GM18909 (cell line): ENCODE results near the gene DYNLT4.
A peak's percentile ranks its signal among the peaks of the same experiment; 100 is the strongest.
"Not testable (repeated sequence)": the region's sequence is repeated elsewhere in the genome, so short reads cannot be mapped to it uniquely, and the experiment has no call there.

ENCODE experiments used
- ATAC-seq: cut with Tn5 transposase; IDR thresholded peaks from one replicate; pipeline ENCODE4 v1.9.1; 2021; ENCODE audit warnings: mild to moderate bottlenecking; ENCODE audit not compliant: unreplicated experiment, poor library complexity

Gene DYNLT4, protein sequence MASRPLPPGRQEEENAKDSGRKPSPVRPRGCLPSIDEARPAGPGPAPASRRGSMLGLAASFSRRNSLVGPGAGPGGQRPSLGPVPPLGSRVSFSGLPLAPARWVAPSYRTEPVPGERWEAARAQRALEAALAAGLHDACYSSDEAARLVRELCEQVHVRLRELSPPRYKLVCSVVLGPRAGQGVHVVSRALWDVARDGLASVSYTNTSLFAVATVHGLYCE

DNA sequence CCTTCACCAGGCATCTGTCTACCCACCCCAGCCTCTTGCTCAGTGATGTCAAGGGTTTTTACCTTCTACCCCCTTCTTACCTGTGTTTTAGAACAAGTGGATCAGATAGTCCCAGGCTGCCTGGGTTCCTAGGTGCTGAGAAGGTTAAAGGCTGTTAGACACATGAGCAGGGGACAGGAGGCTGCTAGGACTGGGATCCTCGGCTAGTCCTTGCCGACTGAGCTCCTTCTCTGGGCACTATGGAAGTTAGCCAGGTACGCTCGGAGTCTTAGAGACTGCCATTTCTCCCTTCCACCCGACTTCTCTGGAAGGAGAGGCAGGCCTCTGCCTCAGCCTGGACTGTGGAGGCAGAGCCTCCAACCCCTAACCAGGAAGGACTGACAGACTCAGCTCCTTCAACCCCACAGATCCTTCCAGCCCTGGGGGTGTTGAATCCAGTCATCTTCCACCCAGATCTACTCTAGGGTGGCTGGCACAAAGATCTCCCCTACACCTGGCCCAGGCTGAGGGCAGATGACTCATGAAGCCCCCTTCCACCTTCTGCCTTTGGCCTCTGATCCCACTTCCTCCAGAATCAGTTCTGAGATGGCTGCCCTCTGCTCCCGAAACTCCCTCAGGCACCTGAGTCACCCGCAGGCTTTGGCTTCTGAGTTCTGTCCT lies at the start of gene DYNLT4:
DYNLT4 (minus strand) TSS at position 648 of the 660 bp plus-strand sequence. CDS start 683 bp downstream, outside the sequence.
- ATAC-seq: no peak

DNA sequence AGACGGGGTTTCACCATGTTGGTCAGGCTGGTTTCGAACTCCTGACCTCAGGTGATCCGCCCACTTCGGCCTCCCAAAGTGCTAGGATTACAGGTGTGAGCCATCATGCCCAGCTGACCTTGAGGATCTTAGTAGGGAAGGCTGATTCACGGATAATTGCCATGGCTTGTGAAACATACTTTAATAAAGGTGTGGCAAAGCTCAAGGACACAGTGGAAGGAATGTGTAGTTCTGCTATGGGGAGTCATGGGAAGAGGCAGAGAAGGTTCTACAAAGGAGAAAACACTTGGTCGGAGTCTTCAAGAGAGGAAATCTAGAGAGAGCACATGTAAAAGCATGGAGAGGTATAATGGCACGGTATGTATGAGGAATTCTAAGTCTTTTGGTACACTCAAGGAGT lies 48.6 kb upstream of the DYNLT4 start:
- ATAC-seq: no peak

DNA sequence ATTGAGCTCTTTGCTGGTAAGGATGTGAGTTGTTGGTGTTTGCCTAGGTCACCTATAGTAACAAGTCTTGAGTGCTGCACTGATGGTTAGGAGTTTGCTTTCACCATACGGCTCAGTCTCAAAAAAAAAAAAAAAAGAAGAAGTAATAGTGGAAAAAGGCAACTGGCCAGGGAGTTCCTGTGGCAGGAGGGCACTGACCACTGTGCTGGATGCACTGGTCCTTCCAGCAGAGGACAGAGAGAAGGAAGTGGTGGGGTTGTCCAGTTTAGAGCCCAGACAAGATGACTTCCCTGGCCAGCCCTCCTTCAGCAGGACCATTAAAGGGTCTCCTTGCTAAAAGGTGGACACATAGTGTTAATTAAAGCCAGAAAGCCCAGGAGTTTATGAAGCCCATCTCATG lies 47.8 kb upstream of the DYNLT4 start:
- ATAC-seq: no peak

DNA sequence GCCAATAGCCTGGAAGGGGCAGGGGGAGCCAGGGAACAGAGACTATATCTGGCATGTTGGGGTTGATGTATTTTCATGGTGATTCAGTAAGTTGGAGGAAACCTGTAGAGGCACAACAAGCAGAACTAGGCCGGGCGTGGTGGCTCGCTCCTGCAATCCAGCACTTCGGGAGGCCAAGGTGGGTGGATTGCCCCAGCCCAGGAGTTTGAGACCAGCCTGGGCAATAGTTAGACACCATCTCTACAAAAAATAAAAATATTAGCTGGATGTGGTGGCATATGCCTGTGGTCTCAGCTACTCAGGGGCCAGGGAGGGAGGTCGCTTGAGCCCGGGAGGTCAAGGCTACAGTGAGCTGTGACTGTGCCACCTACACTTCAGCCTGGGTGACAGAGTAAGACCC lies 46.0 kb upstream of the DYNLT4 start:
- ATAC-seq: no peak

DNA sequence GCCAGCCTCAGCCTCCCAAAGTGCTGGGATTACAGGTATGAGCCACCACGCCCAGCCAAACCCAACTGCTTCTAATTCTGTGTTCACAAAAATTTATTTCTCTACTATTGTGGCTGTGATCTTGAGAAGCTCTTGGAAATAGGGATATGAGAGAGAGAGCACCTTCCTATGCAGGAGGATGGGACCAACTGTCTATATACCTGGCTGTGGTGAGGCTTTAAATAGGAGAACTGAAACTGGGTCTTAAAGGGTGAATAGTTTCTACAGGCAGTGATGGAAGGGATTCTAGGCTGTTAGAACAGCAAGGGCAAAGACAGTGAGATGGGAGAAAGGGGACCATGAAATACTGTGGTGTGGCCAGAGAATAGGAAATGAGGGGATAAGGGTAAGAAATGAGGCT lies 44.2 kb upstream of the DYNLT4 start:
- no peak for ATAC-seq

DNA sequence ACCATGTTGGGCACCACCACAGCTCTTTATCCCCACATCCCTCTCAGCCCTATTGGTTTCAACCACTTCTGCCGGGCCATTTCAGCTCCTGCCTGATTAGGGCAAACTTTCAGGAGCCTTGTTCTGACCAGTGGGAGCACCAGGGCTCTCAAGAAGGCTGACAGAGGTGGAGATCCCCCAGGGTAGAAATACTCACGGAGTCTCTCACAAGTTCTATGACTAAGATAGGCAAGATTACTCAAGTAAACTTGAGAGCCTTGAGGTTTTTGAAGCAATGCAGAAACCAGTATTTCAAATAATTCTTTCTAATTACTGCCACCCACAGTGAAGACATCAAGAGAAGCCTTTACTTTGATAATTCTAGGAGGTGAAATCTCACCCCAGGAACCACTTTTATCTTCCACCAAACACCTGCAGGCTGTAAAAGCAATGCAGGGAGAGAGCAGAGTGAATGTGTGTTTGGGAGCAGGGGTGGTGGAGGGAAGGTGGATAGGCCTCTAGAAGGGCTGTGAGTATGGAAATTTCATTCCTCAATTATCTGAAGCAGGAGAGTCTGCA lies 42.5 kb upstream of the DYNLT4 start:
- no peak for ATAC-seq

DNA sequence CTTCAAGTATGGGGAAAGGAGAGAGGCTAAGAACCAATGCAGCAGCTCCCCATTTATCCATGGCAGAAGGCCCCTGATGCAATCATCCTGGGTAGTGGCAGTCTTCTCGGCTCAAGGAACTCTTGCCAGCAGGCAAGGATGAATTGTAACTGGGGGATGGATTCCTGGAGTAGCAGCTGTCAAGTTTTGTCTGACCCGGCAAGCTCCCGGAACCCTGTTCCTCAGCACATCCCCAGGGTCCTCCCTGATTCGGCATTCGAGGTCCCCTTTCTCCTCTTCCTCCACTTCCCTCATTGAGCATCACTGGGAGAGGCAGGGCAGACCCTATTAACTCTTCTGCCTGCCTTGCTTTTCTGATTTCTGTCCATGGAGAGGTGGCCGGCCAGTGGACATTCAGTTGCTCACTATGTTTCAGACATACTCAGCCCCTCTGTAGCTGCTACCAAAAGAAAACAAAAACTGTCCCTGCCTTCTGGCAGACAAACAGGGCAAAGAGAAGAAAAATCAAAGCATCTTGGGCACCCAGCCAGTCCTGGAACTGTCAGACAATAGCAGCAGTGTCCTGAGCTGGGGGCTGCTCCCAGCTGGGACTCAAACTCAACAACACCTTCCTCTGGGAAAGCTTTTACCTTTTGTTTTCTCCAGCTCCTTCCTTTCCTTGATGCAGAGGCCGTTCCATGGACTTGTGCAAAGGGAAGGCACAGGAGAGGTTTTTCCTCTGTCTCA lies 41.5 kb upstream of the DYNLT4 start:
- ATAC-seq: no peak

DNA sequence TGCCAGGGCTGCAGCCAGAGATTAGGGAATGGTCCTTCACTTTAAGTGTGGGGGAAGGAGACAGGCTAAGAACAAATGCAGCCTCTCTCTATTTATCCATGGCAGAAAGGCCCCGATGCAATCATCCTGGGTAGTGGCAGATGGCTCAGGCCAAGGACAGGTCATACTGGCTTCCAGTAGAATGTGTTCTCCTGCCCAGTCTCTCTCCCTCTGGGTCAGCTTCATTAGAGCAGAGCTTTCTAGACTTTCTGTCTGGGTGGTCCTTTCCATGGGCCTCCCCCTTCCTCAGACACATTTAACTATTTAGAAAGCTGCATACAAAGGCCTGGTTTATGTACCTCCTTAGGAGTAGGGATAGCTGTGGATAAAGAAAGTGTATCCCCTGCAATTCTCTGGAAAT lies 40.7 kb upstream of the DYNLT4 start:
- ATAC-seq: no peak

DNA sequence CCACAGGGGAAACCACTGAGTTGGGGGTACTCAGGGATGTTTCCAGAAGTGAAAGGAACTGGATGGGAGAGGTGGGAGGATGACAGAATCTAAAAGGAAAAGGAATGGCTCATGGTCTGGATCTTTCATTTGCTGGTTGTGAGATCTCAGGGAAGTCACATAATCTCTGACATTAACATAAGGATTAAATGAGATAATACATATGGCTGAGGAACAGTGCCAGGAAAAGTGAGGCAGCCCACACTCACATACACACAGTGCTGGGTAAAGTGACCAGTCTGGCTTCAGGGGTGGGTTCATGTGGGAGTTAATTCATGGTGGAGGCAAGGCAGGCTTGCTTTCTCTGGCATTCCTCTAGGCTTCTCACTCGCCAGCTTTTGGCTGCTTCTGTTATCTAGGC lies 39.8 kb upstream of the DYNLT4 start:
- no peak for ATAC-seq

DNA sequence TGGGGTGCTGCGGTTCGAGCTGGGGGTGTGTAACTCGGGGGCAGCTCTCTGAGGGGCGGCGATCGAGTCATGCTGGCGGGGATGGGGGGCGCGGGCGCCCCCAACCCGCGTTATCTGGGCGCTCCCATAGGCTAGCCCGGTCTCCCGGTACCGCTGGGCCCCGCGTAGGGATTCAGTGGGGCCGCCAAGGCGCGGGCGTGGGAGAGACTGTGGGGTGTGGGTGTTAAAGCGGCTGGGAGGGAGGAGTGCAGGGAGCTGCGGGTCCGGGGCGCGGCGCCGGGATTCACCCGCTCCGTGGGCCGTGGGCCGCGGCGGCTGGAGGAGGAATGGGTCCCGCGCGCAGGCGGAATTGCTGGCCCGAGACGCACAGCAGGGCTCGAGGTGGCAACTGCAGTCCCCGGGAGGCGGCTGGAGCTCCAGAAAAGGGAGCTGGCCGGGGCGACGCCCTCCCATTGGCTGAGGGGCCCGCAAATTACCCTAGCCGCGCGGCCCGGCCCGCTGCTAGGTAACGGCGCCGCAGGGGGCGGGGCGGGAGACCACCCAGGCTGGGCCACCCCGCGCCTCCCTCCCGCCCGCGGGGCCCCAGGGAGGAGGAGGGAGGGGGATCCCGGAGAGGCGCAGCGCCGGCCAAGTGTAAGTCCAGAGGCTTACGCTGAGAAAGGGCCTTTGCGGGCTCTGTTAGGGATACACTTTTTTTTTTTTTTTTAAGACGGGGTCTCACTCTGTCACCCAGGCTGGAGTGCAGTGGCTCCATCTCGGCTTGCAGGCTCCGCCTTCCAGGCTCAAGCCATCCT lies 35.9 kb upstream of the DYNLT4 start, which contains the start of gene PTCH2:
PTCH2 (minus strand) TSS at position 392 of the 794 bp plus-strand sequence; CDS start at position 71, 321 bp downstream.
- ATAC-seq: no peak

DNA sequence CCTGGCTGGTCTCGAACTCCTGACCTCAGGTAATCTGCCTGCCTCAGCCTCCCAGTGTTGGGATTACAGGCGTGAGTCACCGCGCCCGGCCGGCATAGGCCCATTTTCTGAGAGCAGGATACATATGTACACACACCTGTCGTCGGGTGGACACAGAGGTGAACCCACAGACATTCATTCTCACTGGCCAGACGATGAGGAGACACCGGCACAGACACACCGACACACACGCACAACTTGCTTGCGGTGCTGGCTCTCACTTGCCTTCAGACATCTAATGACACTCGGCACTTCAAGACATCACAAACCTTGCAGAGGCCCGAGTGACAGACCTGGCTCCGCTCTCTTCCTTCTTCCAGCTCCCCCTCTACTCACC lies 35.3 kb upstream of the DYNLT4 start:
- ATAC-seq: no peak

DNA sequence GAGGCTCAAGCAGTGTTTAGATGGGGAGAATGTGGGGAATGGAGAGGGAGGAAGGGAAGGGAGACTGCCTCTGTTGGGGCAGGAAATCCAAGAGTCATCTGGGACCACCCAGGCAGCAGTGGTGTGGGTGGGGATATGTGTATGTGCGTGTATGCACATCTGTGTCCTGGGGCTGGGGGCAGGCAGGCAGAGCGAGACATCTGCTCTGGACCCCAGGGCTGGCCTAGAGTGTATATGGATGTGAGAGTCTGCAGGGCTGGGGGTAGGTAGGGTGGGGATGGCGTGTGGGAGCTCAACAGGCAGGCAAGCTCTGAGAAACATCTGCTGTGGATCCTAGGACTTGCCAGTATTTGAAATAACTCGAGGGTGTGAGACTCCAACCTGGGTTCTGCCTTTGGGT lies 32.4 kb upstream of the DYNLT4 start:
- no peak for ATAC-seq

DNA sequence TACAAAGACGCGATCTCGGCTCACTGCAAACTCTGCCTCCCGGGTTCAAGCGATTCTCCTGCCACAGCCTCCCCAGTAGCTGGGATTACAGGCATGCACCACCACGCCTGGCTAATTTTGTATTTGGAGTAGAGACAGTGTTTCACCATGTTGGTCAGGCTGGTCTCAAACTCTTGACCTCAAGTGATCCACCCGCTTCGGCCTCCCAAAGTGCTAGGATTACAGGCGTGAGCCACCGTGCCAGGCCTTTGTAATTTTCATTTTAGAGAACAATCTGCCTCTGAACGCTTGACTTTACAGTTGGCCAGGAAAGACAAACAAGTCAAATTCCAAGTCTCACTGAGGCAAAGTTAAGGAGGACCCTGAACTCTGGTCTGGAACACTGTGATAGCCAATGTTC lies 31.1 kb upstream of the DYNLT4 start:
- not testable (repeated sequence) for ATAC-seq

DNA sequence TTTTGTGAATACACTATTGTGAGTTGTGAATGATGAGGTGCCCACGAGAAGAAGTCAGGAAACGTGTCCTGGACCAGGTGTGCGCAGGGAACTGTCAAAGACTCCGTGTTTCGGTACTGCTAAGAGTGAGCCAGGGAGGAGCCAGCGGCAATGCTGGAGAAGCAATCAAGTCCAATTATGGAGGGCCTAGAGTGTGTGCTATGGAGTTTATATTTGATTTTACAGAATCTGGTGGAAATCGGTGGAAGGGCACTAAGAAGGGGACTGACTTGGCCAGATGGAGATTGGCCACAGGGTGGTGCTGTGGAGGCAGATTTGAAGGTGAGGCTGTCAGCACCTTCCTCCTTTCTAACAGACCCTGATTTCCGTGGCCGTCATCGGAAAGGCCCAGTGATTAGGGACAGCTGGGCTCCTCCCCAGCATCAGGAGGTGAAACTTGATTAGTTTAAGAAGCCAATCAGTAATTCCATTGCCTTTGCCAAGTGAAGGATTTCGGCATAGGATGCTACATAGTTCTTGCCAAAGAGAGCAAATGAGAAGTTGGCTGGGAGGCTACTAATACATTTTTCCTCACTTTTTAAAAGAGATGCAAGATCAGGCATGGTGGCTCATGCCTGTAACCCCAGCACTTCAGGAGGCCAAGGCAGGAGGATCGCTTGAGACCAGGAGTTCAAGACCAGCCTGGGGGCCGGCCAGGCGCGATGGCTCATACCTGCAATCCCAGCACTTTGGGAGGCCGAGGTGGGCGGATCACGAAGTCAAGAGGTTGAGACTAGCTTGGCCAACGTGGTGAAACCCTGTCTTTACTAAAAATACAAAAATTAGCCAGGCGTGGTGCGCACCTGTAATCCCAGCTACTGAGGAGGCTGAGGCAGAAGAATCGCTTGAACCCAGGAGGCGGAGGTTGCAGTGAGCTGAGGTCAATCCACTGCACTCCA lies 28.9 kb upstream of the DYNLT4 start:
- peak; percentile 58 for ATAC-seq

DNA sequence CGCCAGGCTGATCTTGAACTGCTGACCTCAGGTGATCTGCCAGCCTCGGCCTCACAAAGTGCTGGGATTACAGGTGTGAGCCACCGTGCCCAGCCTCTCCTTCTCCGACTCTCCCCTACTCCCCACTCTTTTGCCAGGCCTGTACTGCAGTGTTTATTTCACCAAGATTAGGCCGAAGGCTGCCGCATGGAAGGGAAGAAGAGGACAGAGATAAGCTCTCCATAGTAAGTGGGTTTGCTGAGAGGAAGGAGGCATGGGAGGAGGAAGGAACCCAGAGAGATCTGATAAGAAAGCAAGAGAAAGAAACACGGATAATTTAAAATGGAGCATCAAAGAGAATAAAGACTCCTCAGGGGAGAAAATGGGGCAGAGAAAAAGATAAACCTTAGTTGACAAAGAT lies 27.2 kb upstream of the DYNLT4 start:
- ATAC-seq: no peak

DNA sequence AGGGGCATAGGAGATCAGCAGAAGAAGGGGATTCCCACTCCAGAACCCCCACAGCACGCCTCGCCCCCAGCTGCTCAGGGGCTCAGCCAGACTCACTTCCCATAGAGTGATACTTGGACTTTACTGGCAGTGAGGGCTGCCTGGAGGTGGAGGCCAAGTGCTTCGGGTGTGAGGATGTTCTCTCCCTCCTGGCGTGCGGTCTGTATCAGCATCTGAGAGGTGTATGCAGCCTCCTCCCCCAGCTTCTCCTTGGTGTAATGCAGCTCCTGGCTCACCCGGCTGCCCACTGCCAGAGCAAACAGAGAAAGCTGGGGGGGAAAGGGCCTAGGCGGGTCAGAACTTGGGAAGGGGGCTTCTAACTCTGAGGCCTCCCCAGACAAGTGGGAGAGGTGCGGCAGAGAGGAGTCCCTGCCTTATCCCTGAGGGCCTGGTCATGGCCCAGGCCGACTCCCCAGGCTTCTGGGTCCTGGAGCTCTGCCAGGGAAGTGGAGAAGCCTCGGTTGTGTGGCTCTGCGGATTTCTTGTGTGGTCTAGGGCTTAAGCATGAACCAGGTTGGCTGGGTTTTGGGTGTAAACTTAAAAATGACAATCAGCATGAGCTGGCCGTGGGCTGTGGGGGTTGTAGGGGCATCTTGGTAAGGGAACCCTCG lies 25.0 kb upstream of the DYNLT4 start:
- ATAC-seq: no peak

DNA sequence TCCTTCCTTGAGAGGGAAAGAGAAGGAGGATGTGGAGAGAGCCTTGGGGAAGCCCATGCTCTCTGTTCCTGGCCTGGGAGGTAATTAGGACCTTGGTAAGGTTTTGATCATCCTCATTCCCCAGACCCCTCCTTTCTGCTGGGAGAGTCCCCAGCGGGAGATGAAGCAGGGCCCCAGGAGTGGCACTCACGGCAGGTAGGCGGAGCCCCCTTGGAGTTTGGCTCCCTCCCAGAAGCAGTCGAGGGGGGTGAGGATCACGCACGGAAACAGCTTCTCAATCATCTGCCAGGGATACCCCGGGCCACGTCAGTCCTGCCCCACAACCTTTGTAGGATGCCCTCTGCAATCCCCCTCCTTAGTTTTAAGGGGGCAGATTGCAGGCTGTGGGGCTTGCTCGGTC lies 24.4 kb upstream of the DYNLT4 start:
- no peak for ATAC-seq

DNA sequence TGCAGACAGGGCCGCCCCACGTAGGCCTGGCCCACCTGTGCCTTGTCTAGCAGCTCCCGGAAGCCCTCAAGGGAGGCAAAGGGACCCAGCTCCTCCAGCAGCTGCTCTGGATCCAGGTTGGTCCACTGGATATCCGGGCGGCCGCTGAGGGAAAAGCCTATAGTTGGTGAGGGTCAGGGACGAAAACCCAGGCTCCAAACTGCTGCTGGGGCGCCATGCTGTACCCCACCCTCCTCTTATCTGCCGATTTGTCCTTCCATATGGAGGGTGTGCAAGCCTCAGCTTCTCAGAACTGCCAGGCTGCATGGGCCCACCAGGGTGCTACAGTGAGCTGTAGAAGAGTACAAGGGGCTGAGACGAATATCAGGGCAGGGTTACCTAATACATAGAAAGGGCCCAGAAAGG lies 23.8 kb upstream of the DYNLT4 start:
- ATAC-seq: no peak
